Activated B cell treated with CpG ODN at 0.5 μM for 24 hours (primary cell): ENCODE data around the gene TMEM242. TPM values are rescaled to one million over a fixed set of nuclear protein-coding genes. Genes with fewer than 3 reads are reported as not detected.

Source experiments
- ATAC-seq: fragments of 200-7000 bp; cut with Tn5 transposase; one replicate; pipeline ENCODE4 v1.10.0; 2021; ENCODE audit warnings: low read depth, mild to moderate bottlenecking, moderate library complexity
- CTCF ChIA-PET: fragments of 350-600 bp; sonication (Branson Sonifier 250); formaldehyde crosslinking; loops from one replicate; lab custom pipeline; 2021; ENCODE audit warnings: antibody characterized with exemption; lab: Charles Lee
- POLR2A ChIA-PET: fragments of 350-600 bp; sonication (Branson Sonifier 250); formaldehyde crosslinking; loops from one replicate; lab custom pipeline; 2021; ENCODE audit warnings: antibody characterized with exemption; lab: Charles Lee
- DNase-seq: peaks from one replicate; pipeline ENCODE4 v3.0.0; 2022
- H3K27ac Mint-ChIP-seq: one replicate; pipeline ENCODE4 v1.8.0; 2020; ENCODE audit warnings: mixed read lengths
- H3K27me3 Mint-ChIP-seq: one replicate; pipeline ENCODE4 v1.8.0; 2021; ENCODE audit warnings: mixed read lengths
- H3K36me3 Mint-ChIP-seq: one replicate; pipeline ENCODE4 v1.8.0; 2021; ENCODE audit warnings: low read depth, mixed read lengths
- H3K4me1 Mint-ChIP-seq: one replicate; pipeline ENCODE4 v1.8.0; 2021; ENCODE audit warnings: mixed read lengths
- H3K4me3 Mint-ChIP-seq: one replicate; pipeline ENCODE4 v1.8.0; 2020; ENCODE audit warnings: mild to moderate bottlenecking, mixed read lengths
- H3K9me3 Mint-ChIP-seq: one replicate; pipeline ENCODE4 v1.8.0; 2020; ENCODE audit warnings: mixed read lengths
- CTCF ChIP-seq: fragments of 200-600 bp; IDR thresholded peaks from one replicate; pipeline ENCODE4 v1.8.0; 2022; ENCODE audit warnings: antibody characterized with exemption, mild to moderate bottlenecking
- intact Hi-C: fragments of 100-400 bp; cut with micrococcal nuclease; formaldehyde crosslinking; loops from one replicate; pipeline ENCODE4 v1.15.1; 2024
- total RNA-seq: library from RNA; stranded (reverse); gene quantifications from 2 replicates; pipeline ENCODE4 v1.2.3, GENCODE V29; 2022

The TMEM242 gene
- total RNA-seq, 1 donor from 2014 or later: 17.6 TPM

GRCh38 chr6:157280157-157280556, 43.2 kb downstream of the TMEM242 start:
- ChIA-PET POLR2A (interaction anchor here (0.5 kb wide), 1 partner anchor 115 kb away, joined by 3 read pairs; no protein-coding TSS in a partner anchor), CTCF (no interaction called here)
- ATAC-seq (no peak), DNase-seq (no peak)
- no peaks in the 10 kb centered on the region for H3K9me3 Mint-ChIP-seq
- H3K36me3 Mint-ChIP-seq: no peaks in the 10 kb centered on the region
- no peaks in the 10 kb centered on the region for H3K27me3 Mint-ChIP-seq
- H3K4me3 Mint-ChIP-seq: no peak overlapping the region
- no peak for TF ChIP-seq CTCF
- intact Hi-C loops: no loop called here
- no peak overlapping the region for H3K27ac Mint-ChIP-seq
- H3K4me1 Mint-ChIP-seq: peaks cover 3% of the 10 kb centered on the region

- no peak overlapping the region for H3K27ac Mint-ChIP-seq
- no peaks in the 10 kb centered on the region for H3K27me3 Mint-ChIP-seq
- H3K4me3 Mint-ChIP-seq: no peak overlapping the region
- H3K36me3 Mint-ChIP-seq: no peaks in the 10 kb centered on the region
- CTCF ChIA-PET: no interaction called here
- no peak for DNase-seq
- intact Hi-C loops: loop anchor here (10.0 kb wide), 1 partner anchor 883 kb away; no protein-coding TSS in a partner anchor
- no peaks in the 10 kb centered on the region for H3K9me3 Mint-ChIP-seq
- ATAC-seq: no peak
- peaks cover 8% of the 10 kb centered on the region for H3K4me1 Mint-ChIP-seq
- no peak for TF ChIP-seq CTCF
- POLR2A ChIA-PET: no interaction called here
Measured at GRCh38 chr6:157278171-157278570, 45.1 kb downstream of the TMEM242 start.

GRCh38 chr6:157276731-157277130, 46.6 kb downstream of the TMEM242 start:
- ATAC-seq: no peak
- Mint-ChIP-seq H3K27ac (no peak overlapping the region), H3K27me3 (no peaks in the 10 kb centered on the region), H3K4me3 (no peak overlapping the region), H3K9me3 (no peaks in the 10 kb centered on the region), H3K36me3 (no peaks in the 10 kb centered on the region), H3K4me1 (peaks cover 11% of the 10 kb centered on the region)
- POLR2A ChIA-PET: interaction anchor here (1.1 kb wide), 1 partner anchor 482 kb away, joined by 10 read pairs; no protein-coding TSS in a partner anchor
- DNase-seq: no peak
- CTCF ChIA-PET: no interaction called here
- no peak for TF ChIP-seq CTCF
- intact Hi-C loops: loop anchor here (10.0 kb wide), 1 partner anchor 882 kb away; no protein-coding TSS in a partner anchor

- ATAC-seq (no peak), DNase-seq (no peak)
- POLR2A ChIA-PET: interaction anchor here (1.1 kb wide), 1 partner anchor 482 kb away, joined by 10 read pairs; no protein-coding TSS in a partner anchor
- Mint-ChIP-seq H3K36me3 (no peaks in the 10 kb centered on the region), H3K4me3 (no peak overlapping the region), H3K27ac (no peak overlapping the region), H3K27me3 (no peaks in the 10 kb centered on the region), H3K4me1 (peaks cover 9% of the 10 kb centered on the region), H3K9me3 (no peaks in the 10 kb centered on the region)
- TF ChIP-seq CTCF: no peak
- intact Hi-C loops: loop anchor here (10.0 kb wide), 1 partner anchor 881 kb away; no protein-coding TSS in a partner anchor
- CTCF ChIA-PET: no interaction called here
Measured at GRCh38 chr6:157276134-157276532, 47.2 kb downstream of the TMEM242 start.

- ATAC-seq (peak; percentile 79), DNase-seq (peak; percentile 93)
- CTCF ChIA-PET: interaction anchor here (0.7 to 1.6 kb wide), 4 partner anchors 28 to 1550 kb away, joined by 3 to 4 read pairs (median 3); no protein-coding TSS in a partner anchor
- Mint-ChIP-seq H3K4me3 (peak overlapping the region; percentile 94), H3K27me3 (no peaks in the 10 kb centered on the region), H3K36me3 (no peaks in the 10 kb centered on the region), H3K4me1 (peaks cover 9% of the 10 kb centered on the region), H3K27ac (peak overlapping the region; percentile 96), H3K9me3 (no peaks in the 10 kb centered on the region)
- POLR2A ChIA-PET: interaction anchor here (0.5 to 2.3 kb wide), 12 partner anchors 23 to 1856 kb away, joined by 3 to 22 read pairs (median 4); partner anchors contain the start of gene TMEM242
- no peak for TF ChIP-seq CTCF
- intact Hi-C loops: loop anchor here (1.0 to 10.0 kb wide), 10 partner anchors 39 to 1947 kb away; no protein-coding TSS in a partner anchor
Measured at GRCh38 chr6:157274471-157275226, 48.7 kb downstream of the TMEM242 start.
